Activated CD8-positive, alpha-beta T cell treated with anti-CD3 and anti-CD28 coated beads for 36 hours (primary cell): Measurements from ENCODE around the gene GPR151. TPM values are rescaled to one million over a fixed set of nuclear protein-coding genes. Genes with fewer than 3 reads are reported as not detected.

Experiments used
- ATAC-seq: fragments of 200-7000 bp; cut with Tn5 transposase; one replicate; pipeline ENCODE4 v1.10.0; 2021; ENCODE audit warnings: mild to moderate bottlenecking, moderate library complexity
- CTCF ChIA-PET: fragments of 350-600 bp; sonication (Branson Sonifier 250); formaldehyde crosslinking; loops from one replicate; lab custom pipeline; 2021; ENCODE audit warnings: antibody characterized with exemption; lab: Charles Lee
- POLR2A ChIA-PET: fragments of 350-600 bp; sonication (Branson Sonifier 250); formaldehyde crosslinking; loops from one replicate; lab custom pipeline; 2021; ENCODE audit warnings: antibody characterized with exemption; lab: Charles Lee
- DNase-seq: peaks from one replicate; pipeline ENCODE4 v3.0.0-alpha.2; 2020
- H3K27ac Mint-ChIP-seq: one replicate; pipeline ENCODE4 v1.8.0; 2021; ENCODE audit warnings: mild to moderate bottlenecking, mixed read lengths
- H3K27me3 Mint-ChIP-seq: one replicate; pipeline ENCODE4 v1.8.0; 2021; ENCODE audit warnings: mixed read lengths
- H3K36me3 Mint-ChIP-seq: one replicate; pipeline ENCODE4 v1.8.0; 2021; ENCODE audit warnings: low read depth, mixed read lengths
- H3K4me1 Mint-ChIP-seq: one replicate; pipeline ENCODE4 v1.8.0; 2021; ENCODE audit warnings: low read depth, mixed read lengths
- H3K4me3 Mint-ChIP-seq: one replicate; pipeline ENCODE4 v1.8.0; 2021; ENCODE audit warnings: mild to moderate bottlenecking, moderate library complexity, mixed read lengths
- H3K9me3 Mint-ChIP-seq: one replicate; pipeline ENCODE4 v1.8.0; 2021; ENCODE audit warnings: mixed read lengths
- CTCF ChIP-seq: fragments of 200-600 bp; IDR thresholded peaks from one replicate; pipeline ENCODE4 v1.8.0; 2022; ENCODE audit warnings: antibody characterized with exemption, mild to moderate bottlenecking
- intact Hi-C: fragments of 100-400 bp; cut with micrococcal nuclease; formaldehyde crosslinking; loops from one replicate; pipeline ENCODE4 v1.10.0; 2022
- total RNA-seq, 2 experiments: library from RNA; stranded (reverse); gene quantifications; one replicate each; pipeline ENCODE4 v1.2.3, GENCODE V29; 2021

GPR151 gene
- total RNA-seq, 2 experiments from 2014 or later: not detected

GRCh38 chr5:146499680-146500079 lies 16.3 kb downstream of the GPR151 start:
- no peaks in the 10 kb centered on the region for H3K4me1 Mint-ChIP-seq
- ChIA-PET POLR2A (no interaction called here), CTCF (interaction anchor here (0.9 to 1.7 kb wide), 3 partner anchors 17 to 34 kb away, joined by 3 to 4 read pairs (median 4); no protein-coding TSS in a partner anchor)
- H3K4me3 Mint-ChIP-seq: no peak overlapping the region
- H3K27me3 Mint-ChIP-seq: no peaks in the 10 kb centered on the region
- no peak for ATAC-seq
- no peak for TF ChIP-seq CTCF
- peaks cover 43% of the 10 kb centered on the region for H3K36me3 Mint-ChIP-seq
- intact Hi-C loops: no loop called here
- no peak overlapping the region for H3K27ac Mint-ChIP-seq
- no peak for DNase-seq
- H3K9me3 Mint-ChIP-seq: no peaks in the 10 kb centered on the region

DNA sequence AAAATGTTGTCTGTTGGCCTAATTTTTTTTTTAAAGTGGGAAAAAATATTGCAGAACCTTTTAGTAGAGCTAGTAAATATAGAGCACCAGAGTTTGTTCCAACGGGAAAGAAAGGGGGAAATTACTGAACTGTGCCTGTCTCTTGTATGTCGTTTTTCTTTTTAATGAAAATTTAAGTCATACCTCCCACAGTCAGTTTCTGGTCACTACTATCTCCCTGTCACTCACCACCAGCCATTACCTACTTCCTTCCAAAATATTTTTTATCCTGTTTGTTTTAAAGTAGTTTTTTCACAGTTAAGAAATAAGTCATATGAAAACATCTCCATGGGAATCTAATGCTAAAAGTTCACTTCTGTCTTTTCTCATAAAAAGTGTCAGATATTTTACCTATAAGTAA lies 21.3 kb downstream of the GPR151 start:
- Mint-ChIP-seq H3K27ac (no peak overlapping the region), H3K9me3 (no peaks in the 10 kb centered on the region), H3K36me3 (peaks cover 31% of the 10 kb centered on the region), H3K4me1 (no peaks in the 10 kb centered on the region), H3K27me3 (no peaks in the 10 kb centered on the region), H3K4me3 (no peak overlapping the region)
- TF ChIP-seq CTCF: no peak
- intact Hi-C loops: no loop called here
- no peak for DNase-seq
- POLR2A ChIA-PET: no interaction called here
- no peak for ATAC-seq
- CTCF ChIA-PET: no interaction called here

GRCh38 chr5:146490089-146490843 lies 25.7 kb downstream of the GPR151 start:
- Mint-ChIP-seq H3K27me3 (no peaks in the 10 kb centered on the region), H3K4me1 (no peaks in the 10 kb centered on the region), H3K36me3 (peaks cover 40% of the 10 kb centered on the region), H3K4me3 (no peak overlapping the region), H3K27ac (peak overlapping the region; percentile 30), H3K9me3 (no peaks in the 10 kb centered on the region)
- TF ChIP-seq CTCF: no peak
- ATAC-seq: no peak
- ChIA-PET POLR2A (interaction anchor here (0.7 kb wide), 1 partner anchor 47 kb away, joined by 4 read pairs; no protein-coding TSS in a partner anchor), CTCF (no interaction called here)
- intact Hi-C loops: no loop called here
- no peak for DNase-seq

DNA sequence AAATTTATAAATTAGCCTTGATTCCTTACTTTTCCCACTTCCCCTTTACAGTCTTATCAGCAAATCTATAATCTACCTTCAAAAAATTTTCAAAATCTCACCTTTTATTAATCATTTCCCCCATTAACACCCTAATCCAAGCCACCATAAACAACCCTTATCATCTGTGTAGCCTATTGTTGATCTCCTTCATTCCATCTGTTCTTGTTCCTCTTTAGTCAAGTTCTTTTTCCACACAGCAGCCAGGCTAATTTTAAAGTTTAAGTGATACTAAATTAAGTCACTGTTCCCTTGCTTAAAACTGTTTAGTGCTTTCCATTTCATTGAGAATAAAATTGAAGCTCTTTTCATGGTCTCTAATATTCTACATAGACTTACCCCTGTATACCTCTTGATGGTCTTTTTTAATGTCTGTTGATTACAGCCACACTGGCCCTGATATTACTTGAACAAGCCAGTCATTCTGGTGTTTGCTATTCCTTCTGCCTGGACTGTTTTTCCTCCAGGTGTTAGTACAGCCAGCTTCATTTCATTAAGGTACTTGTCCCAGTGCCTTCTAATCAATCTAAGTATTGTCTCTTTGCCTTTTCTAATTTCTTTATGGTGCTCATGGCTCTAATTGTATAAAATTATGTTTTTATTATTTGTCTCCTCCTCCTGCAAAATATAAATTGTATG lies 31.1 kb downstream of the GPR151 start:
- DNase-seq (no peak), ATAC-seq (no peak)
- ChIA-PET CTCF (interaction anchor here (0.8 to 1.6 kb wide), 4 partner anchors 13 to 354 kb away, joined by 3 to 4 read pairs (median 3); no protein-coding TSS in a partner anchor), POLR2A (interaction anchor here (1.1 to 1.5 kb wide), 2 partner anchors 11 to 16 kb away, joined by 3 to 5 read pairs; no protein-coding TSS in a partner anchor)
- H3K9me3 Mint-ChIP-seq: no peaks in the 10 kb centered on the region
- H3K27me3 Mint-ChIP-seq: no peaks in the 10 kb centered on the region
- no peak for TF ChIP-seq CTCF
- H3K4me1 Mint-ChIP-seq: no peaks in the 10 kb centered on the region
- no peak overlapping the region for H3K27ac Mint-ChIP-seq
- intact Hi-C loops: no loop called here
- peaks cover 63% of the 10 kb centered on the region for H3K36me3 Mint-ChIP-seq
- H3K4me3 Mint-ChIP-seq: no peak overlapping the region

DNA sequence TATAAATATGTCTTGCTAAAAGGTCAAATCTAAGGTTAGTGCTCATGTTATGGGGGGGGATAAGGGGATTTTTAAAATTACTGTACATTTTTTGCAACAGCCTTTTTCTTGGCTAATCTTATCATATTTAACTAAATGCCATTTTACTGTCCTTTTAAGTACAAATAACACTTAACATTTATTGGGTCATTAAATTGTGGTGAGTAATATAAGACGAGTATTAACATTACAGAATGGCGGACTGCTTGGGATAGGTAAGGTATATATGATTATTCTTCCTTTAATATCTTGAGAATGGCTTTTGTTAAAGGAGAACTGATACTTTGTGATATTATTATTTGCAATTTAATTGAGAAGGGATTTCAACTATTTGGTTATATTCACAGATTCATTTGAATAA lies 33.2 kb downstream of the GPR151 start:
- DNase-seq (no peak), ATAC-seq (no peak)
- intact Hi-C loops: no loop called here
- no peak overlapping the region for H3K4me3 Mint-ChIP-seq
- no peaks in the 10 kb centered on the region for H3K4me1 Mint-ChIP-seq
- H3K27me3 Mint-ChIP-seq: no peaks in the 10 kb centered on the region
- no peak overlapping the region for H3K27ac Mint-ChIP-seq
- ChIA-PET POLR2A (no interaction called here), CTCF (no interaction called here)
- peaks cover 51% of the 10 kb centered on the region for H3K36me3 Mint-ChIP-seq
- TF ChIP-seq CTCF: no peak
- no peaks in the 10 kb centered on the region for H3K9me3 Mint-ChIP-seq
